ENCODE results near the gene RFX3. TPM values are rescaled to one million over a fixed set of nuclear protein-coding genes. Genes with fewer than 3 reads are reported as not detected.

RFX3 gene
- total RNA-seq, 1 donor, result 1.4 TPM

DNA sequence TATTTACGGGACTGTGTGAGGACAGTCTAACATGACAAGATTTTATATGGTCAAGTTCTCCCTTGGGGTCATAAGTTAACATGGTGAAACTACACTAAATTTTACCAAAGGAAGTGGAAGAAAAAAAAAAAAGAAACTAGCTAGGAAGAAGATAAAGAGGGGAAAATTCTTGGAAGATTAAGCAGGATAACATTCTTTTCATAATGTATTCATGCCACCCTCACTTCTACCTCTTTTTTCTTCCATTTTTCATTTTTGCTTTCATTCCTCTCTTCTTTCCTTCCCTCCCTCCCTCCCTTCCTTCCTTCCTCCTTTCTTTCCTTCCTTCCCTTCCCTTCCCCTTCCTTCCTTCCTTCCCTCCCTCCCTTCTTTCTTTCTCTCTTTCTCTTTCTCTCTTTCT lies 254.6 kb downstream of the RFX3 start:
- Histone ChIP-seq H3K79me2 (ENCODE audit: insufficient read depth, low read length) (no peaks in the 10 kb centered on the region), H3K4me2 (ENCODE audit: insufficient read depth, low read length) (no peak overlapping the region), H3K27me3 (ENCODE audit: insufficient read depth, low read length) (no peaks in the 10 kb centered on the region), H2AFZ (ENCODE audit: low read length) (no peak overlapping the region), H3K9me3 (ENCODE audit: low read depth, low read length) (no peaks in the 10 kb centered on the region), H3K4me3 (ENCODE audit: insufficient read depth, low read length) (no peak overlapping the region), H3K36me3 (ENCODE audit: insufficient read depth, low read length) (no peaks in the 10 kb centered on the region), H3K4me1 (ENCODE audit: insufficient read depth, low read length) (no peaks in the 10 kb centered on the region), H3K27ac (ENCODE audit: low read depth, low read length) (no peak overlapping the region), H4K20me1 (ENCODE audit: insufficient read depth, low read length) (no peaks in the 10 kb centered on the region)
- no peak for DNase-seq (ENCODE audit: insufficient read length, low spot score, missing footprints)
- TF ChIP-seq, protein P1, sequence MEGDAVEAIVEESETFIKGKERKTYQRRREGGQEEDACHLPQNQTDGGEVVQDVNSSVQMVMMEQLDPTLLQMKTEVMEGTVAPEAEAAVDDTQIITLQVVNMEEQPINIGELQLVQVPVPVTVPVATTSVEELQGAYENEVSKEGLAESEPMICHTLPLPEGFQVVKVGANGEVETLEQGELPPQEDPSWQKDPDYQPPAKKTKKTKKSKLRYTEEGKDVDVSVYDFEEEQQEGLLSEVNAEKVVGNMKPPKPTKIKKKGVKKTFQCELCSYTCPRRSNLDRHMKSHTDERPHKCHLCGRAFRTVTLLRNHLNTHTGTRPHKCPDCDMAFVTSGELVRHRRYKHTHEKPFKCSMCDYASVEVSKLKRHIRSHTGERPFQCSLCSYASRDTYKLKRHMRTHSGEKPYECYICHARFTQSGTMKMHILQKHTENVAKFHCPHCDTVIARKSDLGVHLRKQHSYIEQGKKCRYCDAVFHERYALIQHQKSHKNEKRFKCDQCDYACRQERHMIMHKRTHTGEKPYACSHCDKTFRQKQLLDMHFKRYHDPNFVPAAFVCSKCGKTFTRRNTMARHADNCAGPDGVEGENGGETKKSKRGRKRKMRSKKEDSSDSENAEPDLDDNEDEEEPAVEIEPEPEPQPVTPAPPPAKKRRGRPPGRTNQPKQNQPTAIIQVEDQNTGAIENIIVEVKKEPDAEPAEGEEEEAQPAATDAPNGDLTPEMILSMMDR (IDR thresholded peaks at IDR 0.05; ENCODE audit: extremely low read depth, low read depth, low read length), result no peak

DNA sequence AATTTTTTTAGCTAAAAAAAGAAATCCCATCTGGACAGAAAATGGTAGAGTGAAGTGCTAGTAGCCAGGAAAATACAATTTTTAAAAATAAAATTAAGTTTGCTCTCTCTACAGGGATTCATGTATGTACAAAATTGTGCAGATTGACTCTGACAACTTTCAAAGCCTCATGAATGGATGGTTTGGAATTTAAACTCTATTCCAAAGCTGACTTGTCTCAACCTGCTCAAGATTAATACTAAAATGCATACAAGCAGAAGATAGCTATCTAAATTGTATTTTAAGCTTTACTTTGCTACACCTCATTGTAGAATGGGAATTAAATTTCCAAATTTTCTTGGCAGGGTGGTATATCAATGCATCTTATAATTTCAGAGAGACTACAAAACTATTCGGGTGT lies 257.6 kb downstream of the RFX3 start:
- H3K36me3 ChIP-seq (ENCODE audit: insufficient read depth, low read length), result no peaks in the 10 kb centered on the region
- no peaks in the 10 kb centered on the region for H3K79me2 ChIP-seq (ENCODE audit: insufficient read depth, low read length)
- H3K27me3 ChIP-seq (ENCODE audit: insufficient read depth, low read length), result no peaks in the 10 kb centered on the region
- TF ChIP-seq, protein P1 (IDR thresholded peaks at IDR 0.05; ENCODE audit: extremely low read depth, low read depth, low read length), result no peak
- H3K4me2 ChIP-seq (ENCODE audit: insufficient read depth, low read length), result no peak overlapping the region
- no peak overlapping the region for H3K4me3 ChIP-seq (ENCODE audit: insufficient read depth, low read length)
- H2AFZ ChIP-seq (ENCODE audit: low read length), result no peak overlapping the region
- no peak overlapping the region for H3K27ac ChIP-seq (ENCODE audit: low read depth, low read length)
- no peaks in the 10 kb centered on the region for H3K9me3 ChIP-seq (ENCODE audit: low read depth, low read length)
- no peaks in the 10 kb centered on the region for H3K4me1 ChIP-seq (ENCODE audit: insufficient read depth, low read length)
- H4K20me1 ChIP-seq (ENCODE audit: insufficient read depth, low read length), result no peaks in the 10 kb centered on the region
- no peak for DNase-seq (ENCODE audit: insufficient read length, low spot score, missing footprints)

GRCh38 chr9:3263698-3264097 lies 262.1 kb downstream of the RFX3 start:
- H3K4me1 ChIP-seq (ENCODE audit: insufficient read depth, low read length), result peaks cover 6% of the 10 kb centered on the region
- TF ChIP-seq, protein P1 (IDR thresholded peaks at IDR 0.05; ENCODE audit: extremely low read depth, low read depth, low read length), result no peak

GRCh38 chr9:3262826-3263529 lies 262.8 kb downstream of the RFX3 start:
- no peak for DNase-seq (ENCODE audit: insufficient read length, low spot score, missing footprints)
- TF ChIP-seq, protein P1 (IDR thresholded peaks at IDR 0.05; ENCODE audit: extremely low read depth, low read depth, low read length), result no peak
- Histone ChIP-seq H3K4me1 (ENCODE audit: insufficient read depth, low read length) (peaks cover 6% of the 10 kb centered on the region), H3K79me2 (ENCODE audit: insufficient read depth, low read length) (no peaks in the 10 kb centered on the region), H2AFZ (ENCODE audit: low read length) (no peak overlapping the region), H3K9me3 (ENCODE audit: low read depth, low read length) (no peaks in the 10 kb centered on the region), H3K4me2 (ENCODE audit: insufficient read depth, low read length) (no peak overlapping the region), H3K27ac (ENCODE audit: low read depth, low read length) (no peak overlapping the region), H4K20me1 (ENCODE audit: insufficient read depth, low read length) (no peaks in the 10 kb centered on the region), H3K36me3 (ENCODE audit: insufficient read depth, low read length) (no peaks in the 10 kb centered on the region), H3K27me3 (ENCODE audit: insufficient read depth, low read length) (no peaks in the 10 kb centered on the region), H3K4me3 (ENCODE audit: insufficient read depth, low read length) (no peak overlapping the region)

More at GRCh38 chr9:3263698-3264097, 262.1 kb downstream of the RFX3 start:
- Histone ChIP-seq H2AFZ (ENCODE audit: low read length) (no peak overlapping the region), H3K4me3 (ENCODE audit: insufficient read depth, low read length) (no peak overlapping the region), H3K27me3 (ENCODE audit: insufficient read depth, low read length) (no peaks in the 10 kb centered on the region), H3K9me3 (ENCODE audit: low read depth, low read length) (no peaks in the 10 kb centered on the region), H3K27ac (ENCODE audit: low read depth, low read length) (no peak overlapping the region), H4K20me1 (ENCODE audit: insufficient read depth, low read length) (no peaks in the 10 kb centered on the region), H3K4me2 (ENCODE audit: insufficient read depth, low read length) (no peak overlapping the region), H3K36me3 (ENCODE audit: insufficient read depth, low read length) (no peaks in the 10 kb centered on the region), H3K79me2 (ENCODE audit: insufficient read depth, low read length) (no peaks in the 10 kb centered on the region)
- DNase-seq (ENCODE audit: insufficient read length, low spot score, missing footprints), result no peak

Data from osteoblast (primary cell).